AG04450 (cell line): Measurements from ENCODE around the gene GPR18. TPM values are rescaled to one million over a fixed set of nuclear protein-coding genes. Genes with fewer than 3 reads are reported as not detected.

Source experiments
- CTCF ChIA-PET: fragments of 300-600, 350-600 bp; formaldehyde crosslinking; extraction: SDS; loops from one replicate; lab custom pipeline; 2022; ENCODE audit warnings: antibody characterized with exemption, inconsistent platforms; lab: Charles Lee
- POLR2A ChIA-PET: fragments of 350-600 bp; formaldehyde crosslinking; extraction: SDS; loops from one replicate; lab custom pipeline; 2021; ENCODE audit warnings: antibody characterized with exemption, inconsistent platforms; lab: Yijun Ruan, JAX
- DNase-seq: peaks from one replicate; pipeline ENCODE4 v3.0.0-alpha.2; 2011; ENCODE audit warnings: low read depth, low spot score
- H3K27ac ChIP-seq: one replicate; pipeline ENCODE4 v1.5.1; 2012; ENCODE audit warnings: low read depth, low read length, control low read depth
- H3K27me3 ChIP-seq: one replicate; pipeline ENCODE4 v1.6.0; 2012; ENCODE audit warnings: low read length; ENCODE audit not compliant: control insufficient read depth, insufficient read depth
- H3K4me3 ChIP-seq: 2 replicates; pipeline ENCODE4 v1.5.1; 2011; ENCODE audit warnings: mild to moderate bottlenecking, low read depth, low read length, control low read depth
- H3K9me3 ChIP-seq: 2 replicates; pipeline ENCODE4 v1.5.1; 2012; ENCODE audit warnings: low read length; ENCODE audit not compliant: control insufficient read depth, insufficient read depth
- polyA plus RNA-seq: library from polyadenylated mRNA; depleted of rRNA; stranded (reverse); fragments of >200 nt; gene quantifications from 2 replicates; pipeline ENCODE4 v1.2.3, GENCODE V29; 2011
- TF ChIP-seq, protein P1 (sequence below): IDR thresholded peaks from 2 replicates; pipeline ENCODE4 v1.5.1; 2011; ENCODE audit warnings: low read depth, low read length, control low read depth, inconsistent platforms

Gene GPR18
- polyA plus RNA-seq, 1 experiment, result not detected

- TF ChIP-seq, protein P1, sequence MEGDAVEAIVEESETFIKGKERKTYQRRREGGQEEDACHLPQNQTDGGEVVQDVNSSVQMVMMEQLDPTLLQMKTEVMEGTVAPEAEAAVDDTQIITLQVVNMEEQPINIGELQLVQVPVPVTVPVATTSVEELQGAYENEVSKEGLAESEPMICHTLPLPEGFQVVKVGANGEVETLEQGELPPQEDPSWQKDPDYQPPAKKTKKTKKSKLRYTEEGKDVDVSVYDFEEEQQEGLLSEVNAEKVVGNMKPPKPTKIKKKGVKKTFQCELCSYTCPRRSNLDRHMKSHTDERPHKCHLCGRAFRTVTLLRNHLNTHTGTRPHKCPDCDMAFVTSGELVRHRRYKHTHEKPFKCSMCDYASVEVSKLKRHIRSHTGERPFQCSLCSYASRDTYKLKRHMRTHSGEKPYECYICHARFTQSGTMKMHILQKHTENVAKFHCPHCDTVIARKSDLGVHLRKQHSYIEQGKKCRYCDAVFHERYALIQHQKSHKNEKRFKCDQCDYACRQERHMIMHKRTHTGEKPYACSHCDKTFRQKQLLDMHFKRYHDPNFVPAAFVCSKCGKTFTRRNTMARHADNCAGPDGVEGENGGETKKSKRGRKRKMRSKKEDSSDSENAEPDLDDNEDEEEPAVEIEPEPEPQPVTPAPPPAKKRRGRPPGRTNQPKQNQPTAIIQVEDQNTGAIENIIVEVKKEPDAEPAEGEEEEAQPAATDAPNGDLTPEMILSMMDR, result no peak
- CTCF ChIA-PET, result interaction anchor here (1.3 kb wide), 1 partner anchor 20 kb away, joined by 3 read pairs; no protein-coding TSS in a partner anchor
- Histone ChIP-seq H3K27ac (no peak overlapping the region), H3K9me3 (no peaks in the 10 kb centered on the region), H3K4me3 (no peak overlapping the region), H3K27me3 (no peaks in the 10 kb centered on the region)
- POLR2A ChIA-PET, result no interaction called here
- no peak for DNase-seq
Observed at GRCh38 chr13:99221567-99222239, 36.5 kb downstream of the GPR18 start.

- Histone ChIP-seq H3K9me3 (no peaks in the 10 kb centered on the region), H3K27ac (no peak overlapping the region), H3K4me3 (no peak overlapping the region), H3K27me3 (no peaks in the 10 kb centered on the region)
- ChIA-PET POLR2A (no interaction called here), CTCF (no interaction called here)
- DNase-seq, result no peak
- TF ChIP-seq, protein P1, result no peak
Observed at GRCh38 chr13:99220199-99220935, 37.8 kb downstream of the GPR18 start.

GRCh38 chr13:99218969-99219368, 39.2 kb downstream of the GPR18 start:
- TF ChIP-seq, protein P1, result no peak
- ChIA-PET POLR2A (no interaction called here), CTCF (interaction anchor here (1.5 to 1.9 kb wide), 2 partner anchors 51 to 218 kb away, joined by 4 to 9 read pairs; no protein-coding TSS in a partner anchor)
- no peak overlapping the region for H3K4me3 ChIP-seq
- no peak for DNase-seq
- H3K27ac ChIP-seq, result no peak overlapping the region
- no peaks in the 10 kb centered on the region for H3K27me3 ChIP-seq
- H3K9me3 ChIP-seq, result no peaks in the 10 kb centered on the region

- Histone ChIP-seq H3K27ac (no peak overlapping the region), H3K9me3 (no peaks in the 10 kb centered on the region), H3K27me3 (no peaks in the 10 kb centered on the region), H3K4me3 (no peak overlapping the region)
- POLR2A ChIA-PET, result no interaction called here
- TF ChIP-seq, protein P1, result no peak
- DNase-seq, result no peak
- CTCF ChIA-PET, result interaction anchor here (1.5 to 1.9 kb wide), 2 partner anchors 52 to 218 kb away, joined by 4 to 9 read pairs; no protein-coding TSS in a partner anchor
Observed at GRCh38 chr13:99218545-99218944, 39.6 kb downstream of the GPR18 start.

DNA sequence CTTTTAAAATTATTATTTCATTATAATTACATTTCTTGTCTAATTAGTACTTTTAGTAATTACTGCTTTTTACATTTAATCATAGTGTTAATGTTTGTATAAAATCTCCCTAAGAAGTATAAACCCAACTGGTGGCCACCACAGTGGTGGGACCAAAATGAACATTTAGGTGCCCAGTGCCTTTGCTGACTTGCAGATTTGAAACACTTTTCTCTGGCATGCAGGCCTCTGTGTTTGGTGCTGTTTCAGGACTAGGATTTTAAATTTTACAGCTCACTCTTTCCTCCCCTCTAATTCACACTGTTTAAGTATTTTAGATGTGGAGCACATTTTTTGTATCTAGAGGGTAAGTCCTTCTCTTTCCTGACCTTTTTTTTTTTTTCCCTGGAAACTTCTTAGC, 40.1 kb downstream of the GPR18 start:
- H3K9me3 ChIP-seq, result no peaks in the 10 kb centered on the region
- DNase-seq, result no peak
- TF ChIP-seq, protein P1, result no peak
- H3K27me3 ChIP-seq, result no peaks in the 10 kb centered on the region
- no peak overlapping the region for H3K4me3 ChIP-seq
- CTCF ChIA-PET, result interaction anchor here (1.5 to 1.9 kb wide), 2 partner anchors 52 to 219 kb away, joined by 4 to 9 read pairs; no protein-coding TSS in a partner anchor
- H3K27ac ChIP-seq, result no peak overlapping the region
- POLR2A ChIA-PET, result no interaction called here
